Inferior parietal cortex (tissue), 1 donor: ENCODE data around the gene PTK6.

Experiments
- DNase-seq: peaks from one replicate; pipeline ENCODE4 v3.0.0-alpha.2; 2016; ENCODE audit errors: extremely low spot score

The PTK6 gene

DNA sequence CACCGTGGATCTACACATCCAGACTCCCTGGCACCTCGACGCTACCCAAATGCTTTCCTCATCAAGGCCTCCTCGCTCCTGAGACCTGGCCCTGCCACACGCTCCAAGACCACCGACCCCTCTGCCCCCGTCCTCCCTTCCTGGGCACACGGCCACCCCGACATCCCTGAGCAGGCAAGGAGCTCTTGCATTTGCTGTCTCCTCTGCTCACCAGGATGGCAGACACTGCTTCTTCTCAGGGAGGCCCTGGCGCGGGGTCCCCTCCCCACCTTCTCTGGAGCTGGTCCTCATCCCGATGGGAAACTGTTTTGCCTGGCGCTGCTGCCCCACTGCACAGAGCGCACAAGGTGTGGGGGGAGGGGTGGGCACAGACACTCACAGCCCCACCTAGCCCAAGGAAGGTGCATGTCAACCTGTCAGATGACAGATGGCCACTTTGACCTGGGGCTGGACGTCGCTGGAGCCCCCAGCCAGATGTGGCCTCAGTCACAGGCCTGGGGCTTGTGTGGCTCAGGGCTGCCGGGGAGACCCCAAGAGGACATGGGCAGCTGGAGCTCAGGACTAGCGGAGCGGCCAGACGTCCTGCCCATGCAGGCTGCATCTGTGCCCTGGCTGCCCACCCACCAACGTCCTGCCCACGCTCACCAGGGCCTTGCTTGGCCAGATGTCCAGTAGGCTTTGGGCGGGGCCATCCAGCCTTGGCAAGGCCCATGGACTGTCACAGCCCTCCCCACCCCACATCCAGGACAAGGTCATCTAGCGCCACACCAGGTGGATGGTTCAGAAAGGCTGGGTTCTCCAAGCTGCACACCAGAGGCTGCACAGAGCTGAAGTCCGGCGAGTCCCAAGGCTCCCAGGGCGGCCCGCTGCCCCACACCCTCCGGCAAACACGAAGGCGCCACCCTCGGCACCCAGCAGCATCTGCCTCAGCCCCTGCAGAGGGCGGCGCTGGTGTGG lies 58.6 kb downstream of the PTK6 start:
- DNase-seq: no peak
